ENCODE data around the gene ORC5.
A peak's percentile ranks its signal among the peaks of the same experiment; 100 is the strongest.
"Not testable (repeated sequence)": the region's sequence is repeated elsewhere in the genome, so short reads cannot be mapped to it uniquely, and the experiment has no call there.

ORC5 gene

DNA sequence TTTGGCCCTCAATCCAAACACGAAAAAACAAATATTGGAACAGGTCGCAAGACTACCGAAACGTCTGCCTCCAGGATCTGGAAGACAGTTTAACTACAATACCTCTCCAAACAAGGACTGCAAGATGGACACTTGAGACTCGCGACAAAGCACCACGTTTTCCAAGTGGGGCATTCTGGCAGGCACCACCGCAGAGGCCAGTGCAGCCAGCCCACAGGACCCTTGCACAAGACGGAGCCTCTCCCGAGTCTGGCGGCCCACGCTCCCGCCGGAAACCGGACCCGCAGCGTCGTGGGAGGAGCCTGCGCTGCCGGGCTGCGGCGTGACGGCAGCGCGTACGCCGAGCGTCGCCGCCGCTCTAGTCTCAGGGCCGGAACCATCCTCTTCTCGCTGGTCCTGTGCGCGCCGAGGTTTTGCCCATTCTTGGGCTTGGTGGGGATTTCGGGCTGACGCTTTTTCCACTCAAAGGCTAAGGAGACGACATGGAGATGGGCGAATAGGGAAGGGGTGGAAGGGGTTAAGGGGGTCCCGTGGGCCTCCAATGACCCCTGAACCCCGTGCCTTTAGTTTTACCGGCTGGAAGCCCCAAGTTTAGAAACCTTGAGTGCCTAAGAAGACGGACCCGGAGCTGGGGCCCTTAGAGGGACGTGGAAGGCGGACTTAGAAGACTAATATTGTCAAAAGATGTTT is at the start of gene ORC5:
Gene ORC5, minus strand, starts transcription at position 283 of the 690 bp plus-strand sequence. Its CDS starts 109 bp downstream, at position 174.
- peak; percentile 86 for DNase-seq

DNA sequence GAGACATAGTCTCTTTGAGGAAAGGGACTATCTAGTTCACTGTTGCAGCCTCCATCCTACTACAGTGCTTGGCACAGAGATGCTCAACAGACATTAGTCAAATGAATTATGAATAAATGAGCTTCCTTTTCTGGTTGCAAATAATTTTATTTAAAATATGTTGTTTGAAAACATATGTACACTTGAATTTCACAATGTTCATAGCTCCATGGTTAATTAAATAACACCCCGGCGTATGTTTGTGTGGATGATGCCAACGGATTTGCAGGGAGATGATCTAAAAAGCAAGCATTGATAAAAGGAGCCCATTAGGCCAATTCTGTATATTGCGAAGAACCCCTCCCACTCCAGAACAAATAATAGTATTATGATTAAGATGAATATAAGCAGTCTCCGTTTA is 47.8 kb upstream of the ORC5 start:
- no peak for DNase-seq

DNA sequence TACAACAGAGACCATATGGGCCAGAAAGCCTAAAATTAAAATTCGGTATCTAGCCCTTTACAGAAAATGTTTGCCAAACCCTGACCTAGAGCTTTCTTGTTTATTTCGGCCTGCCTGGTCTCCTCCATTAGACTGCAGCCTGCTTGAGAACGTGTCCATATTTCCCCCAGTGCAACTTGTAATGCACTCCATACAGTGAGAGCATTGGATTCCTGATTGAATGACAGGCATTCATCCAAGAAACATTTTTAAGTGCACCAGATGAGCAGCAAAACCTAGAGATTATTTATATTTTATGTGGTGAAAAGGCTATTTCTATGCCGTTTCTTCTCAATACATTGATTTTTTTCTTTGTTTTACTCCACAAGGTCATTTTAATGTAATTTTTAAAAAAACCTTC is 47.4 kb upstream of the ORC5 start:
- DNase-seq, result no peak

DNA sequence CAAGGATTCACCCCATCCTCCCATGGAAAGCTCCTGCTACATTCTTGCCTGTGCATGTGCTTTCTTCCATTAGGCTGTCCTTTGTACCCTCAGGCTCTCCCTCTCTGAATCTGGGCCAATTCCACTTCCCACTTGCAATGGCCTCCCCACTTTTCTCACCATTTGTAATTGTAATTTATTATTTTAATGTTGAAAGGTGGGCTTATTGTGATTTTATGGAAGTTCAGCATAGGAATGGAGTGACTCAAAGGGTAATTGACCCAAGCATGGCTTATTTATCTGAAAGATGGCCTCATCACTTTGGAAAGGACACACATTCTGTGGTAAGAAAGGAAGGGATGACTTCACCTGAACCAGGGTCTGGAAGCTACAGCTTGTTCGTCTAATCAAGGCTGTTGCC is 46.9 kb upstream of the ORC5 start:
- no peak for DNase-seq

DNA sequence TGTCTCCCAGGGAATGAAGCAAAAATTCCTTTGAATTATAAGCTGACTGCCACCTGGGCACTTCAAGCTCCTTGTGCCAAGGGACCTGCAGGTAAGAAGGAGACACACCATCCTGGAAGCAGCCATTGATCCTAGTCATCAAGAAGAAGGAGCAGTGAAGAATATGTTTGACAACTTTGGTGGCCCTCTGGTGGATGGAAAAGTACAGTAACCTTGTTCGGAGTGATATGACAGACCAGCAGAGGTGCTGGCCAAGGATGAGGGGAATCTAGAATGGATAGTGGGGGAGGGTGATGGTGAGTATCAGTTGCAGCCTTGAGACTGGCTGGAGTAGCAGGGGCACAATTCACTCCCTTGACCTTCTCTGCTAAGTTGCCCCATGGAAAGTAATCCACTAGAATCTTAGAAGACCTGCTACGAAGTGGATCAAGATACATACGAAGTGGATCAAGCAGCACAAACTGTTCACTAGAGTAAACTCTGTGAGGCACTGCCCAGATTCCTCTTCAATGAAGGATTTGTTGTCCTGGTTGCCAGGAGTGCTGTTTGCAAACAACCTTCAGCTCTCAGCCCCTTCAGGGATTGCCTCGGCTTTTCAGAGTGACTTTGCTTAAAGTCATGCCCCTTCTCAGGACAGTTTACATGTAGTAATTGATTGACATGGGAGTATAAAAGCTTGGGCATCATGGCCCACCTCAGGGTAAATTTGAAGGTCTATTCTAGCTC is 44.8 kb upstream of the ORC5 start:
- no peak for DNase-seq

DNA sequence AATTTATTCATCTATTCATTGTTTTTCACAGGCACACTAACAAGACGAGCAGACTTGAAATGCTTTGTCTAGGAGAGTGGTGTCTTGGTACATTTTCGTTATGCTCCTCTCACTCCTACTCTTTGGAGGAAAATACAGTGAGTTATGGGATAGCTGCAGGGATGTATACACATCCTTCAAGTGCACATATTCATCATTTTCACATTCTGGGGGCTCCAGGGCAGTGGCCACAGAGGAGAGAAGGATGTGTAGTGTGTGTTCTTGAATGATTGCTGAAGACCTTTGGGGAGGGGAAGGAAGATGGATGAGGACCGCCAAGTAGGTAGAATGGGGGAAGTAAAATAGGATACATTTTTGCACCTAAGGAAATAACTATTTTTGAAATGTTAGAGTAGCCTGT is 34.8 kb upstream of the ORC5 start:
- DNase-seq, result no peak

DNA sequence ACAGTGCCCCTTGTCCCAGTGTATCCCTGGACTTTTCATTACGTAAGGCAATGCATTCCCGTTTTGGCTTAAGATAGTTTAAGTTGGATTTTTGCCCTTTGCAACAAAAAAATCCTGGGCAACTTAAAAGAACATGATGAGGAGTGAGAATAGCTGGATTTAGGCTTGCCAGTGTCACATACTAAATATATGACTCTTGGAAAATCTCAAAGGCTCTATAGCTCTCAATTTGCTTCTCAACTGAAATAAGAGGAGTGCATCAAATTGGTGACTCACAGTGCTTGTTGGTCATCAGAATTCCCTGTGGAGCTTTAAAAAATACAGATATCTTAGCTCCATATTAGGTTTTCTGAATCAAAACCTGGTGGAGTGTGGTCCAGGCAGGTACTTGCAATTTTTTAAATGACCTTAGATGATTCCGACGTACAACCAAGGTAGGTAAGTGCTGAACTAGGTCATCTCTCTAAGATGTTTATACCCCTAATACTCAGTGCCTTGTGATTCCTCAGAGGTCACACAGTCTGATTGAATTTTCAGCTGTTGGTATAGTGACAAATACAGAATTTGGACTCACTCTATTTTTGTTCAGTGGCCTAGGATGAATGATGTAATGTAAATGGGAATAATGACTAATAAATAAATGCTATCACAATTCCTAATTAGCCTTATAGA is 33.9 kb upstream of the ORC5 start:
- no peak for DNase-seq

DNA sequence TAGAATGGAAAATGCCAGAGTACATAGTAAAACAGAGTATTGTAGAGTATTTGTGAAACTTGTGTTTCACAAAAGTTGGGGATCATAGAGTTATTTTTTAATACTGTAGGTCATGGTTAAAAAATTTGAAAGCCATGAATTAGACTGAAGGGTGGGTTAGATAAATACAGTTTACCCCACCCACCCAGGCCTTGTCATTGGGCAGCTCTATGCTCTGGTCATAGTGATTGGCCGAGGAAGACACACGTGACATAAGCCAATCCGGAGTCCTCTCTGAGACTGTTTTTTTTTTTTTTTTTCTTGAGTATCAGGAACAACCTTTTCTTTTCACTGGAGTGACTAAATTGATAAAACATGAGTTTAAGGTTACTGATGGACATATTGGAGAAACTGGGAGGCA is 33.3 kb upstream of the ORC5 start:
- DNase-seq, result no peak

DNA sequence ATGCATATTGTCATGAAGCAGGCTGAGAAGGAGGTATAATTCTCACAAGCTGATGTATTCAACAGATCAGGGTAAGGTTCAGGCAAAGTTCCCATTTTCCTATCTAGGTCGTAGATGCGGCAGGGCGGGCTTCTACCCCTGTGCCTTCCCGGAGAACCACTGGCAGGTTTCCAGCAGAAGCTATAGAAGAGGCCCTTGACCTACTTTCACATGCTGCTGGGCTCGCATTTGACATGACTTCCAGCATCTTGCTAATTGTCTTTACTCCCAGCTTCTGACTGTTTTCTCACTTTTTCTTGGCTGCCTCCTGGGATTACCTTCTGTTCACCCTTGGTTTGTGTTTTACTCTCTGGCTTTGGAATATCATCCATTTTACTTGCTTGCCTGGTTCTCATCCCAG is 32.6 kb upstream of the ORC5 start:
- no peak for DNase-seq

DNA sequence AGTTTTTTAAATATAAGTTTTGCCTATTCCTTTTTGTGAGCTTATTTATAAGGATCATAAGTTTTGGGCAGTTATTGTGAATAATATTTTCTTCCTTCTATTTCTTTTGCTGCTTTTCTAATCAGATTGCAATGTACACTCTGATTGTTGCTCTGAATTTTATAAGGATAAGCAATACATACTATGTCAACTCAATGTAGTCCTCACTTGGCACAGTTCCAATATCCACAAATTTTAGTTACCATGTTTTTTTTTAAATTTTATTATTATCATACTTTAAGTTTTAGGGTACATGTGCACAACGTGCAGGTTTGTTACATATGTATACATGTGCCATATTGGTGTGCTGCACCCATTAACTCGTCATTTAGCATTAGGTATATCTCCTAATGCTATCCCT is 27.2 kb upstream of the ORC5 start:
- DNase-seq, result not testable (repeated sequence)

DNA sequence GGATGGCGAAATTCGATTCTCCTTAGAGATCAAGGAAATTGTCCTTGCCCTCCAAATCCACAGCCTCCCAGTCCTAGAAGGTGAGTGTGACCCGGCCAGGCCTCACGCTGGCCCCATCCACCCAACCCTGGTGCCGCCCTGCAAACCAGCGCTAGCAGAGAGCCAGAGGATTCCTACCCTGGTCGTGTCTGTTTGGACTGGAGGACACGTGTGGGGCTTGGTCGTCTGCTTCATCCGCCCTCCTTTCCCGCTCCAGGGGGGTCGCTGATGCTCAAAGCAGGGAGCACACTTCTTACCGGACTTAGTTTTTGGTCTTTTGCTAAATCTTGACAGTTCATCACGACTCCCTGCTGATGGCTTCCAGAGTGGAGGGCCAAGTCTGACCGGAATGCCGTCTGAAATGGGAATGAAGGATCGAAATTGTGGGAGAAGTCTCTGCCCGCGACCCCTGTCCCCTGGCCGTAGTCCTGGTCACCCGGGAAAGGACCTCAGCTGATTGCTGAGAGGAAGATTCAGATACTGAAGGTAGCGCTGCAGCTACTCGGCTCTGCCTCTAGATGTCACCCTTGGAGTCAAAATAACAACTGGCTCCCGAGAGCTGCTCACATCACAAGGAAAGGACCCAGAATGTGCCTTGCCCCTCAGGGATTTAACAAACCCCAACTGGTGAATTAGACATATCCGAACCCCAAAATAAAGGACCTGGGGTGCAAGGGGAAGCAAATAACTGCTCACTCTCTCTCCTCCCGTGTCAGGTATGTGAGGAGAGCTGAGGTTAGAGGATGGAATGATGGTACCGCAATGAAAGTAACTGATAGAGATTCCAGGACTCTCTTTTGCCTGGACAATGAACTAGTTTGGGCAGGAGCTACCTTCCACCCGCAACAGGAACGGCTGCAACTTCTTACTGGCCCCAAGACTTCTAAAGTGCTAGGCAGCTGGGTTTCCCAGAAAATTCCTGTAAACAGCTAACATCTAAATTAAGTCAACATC is 23.5 kb upstream of the ORC5 start:
- DNase-seq, result peak; percentile 61

DNA sequence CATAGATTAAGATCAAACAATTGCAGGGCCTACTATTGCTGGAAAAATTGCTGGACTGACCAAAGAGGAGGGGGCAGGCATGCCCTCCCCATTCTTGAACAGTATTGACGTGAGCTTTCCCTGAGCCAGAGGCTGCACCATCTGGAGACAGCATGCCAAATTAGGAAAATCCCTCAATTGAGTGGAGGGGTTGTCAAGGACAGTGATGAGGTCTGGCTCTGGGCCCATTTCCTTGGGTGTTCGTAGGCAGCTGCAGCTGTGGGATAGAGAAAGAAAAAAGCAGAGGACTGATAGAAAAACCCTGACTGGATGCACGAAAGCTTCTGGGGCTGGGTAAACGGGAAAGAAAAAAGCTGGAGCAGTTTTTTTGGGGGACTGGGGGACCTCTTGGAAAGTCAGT is 22.8 kb upstream of the ORC5 start:
- no peak for DNase-seq

DNA sequence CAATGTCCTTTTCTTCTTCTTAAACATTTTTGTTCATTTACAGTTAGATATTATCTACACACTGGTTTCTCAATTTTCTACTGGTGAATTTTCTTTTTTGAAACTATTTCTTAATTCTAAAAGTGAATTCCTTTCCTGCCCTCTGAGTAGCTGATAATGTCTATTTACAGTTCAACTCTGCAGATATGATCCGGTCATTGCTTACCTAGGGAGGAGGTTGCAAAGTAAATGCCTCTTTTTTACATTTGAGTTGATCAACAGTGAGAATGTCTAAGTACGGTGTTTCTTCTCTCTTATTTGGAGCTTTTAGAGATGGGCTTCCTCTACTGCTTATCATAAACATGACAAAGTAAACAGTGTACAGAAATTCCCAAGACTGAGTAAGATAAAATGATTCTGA is 20.6 kb upstream of the ORC5 start:
- no peak for DNase-seq

DNA sequence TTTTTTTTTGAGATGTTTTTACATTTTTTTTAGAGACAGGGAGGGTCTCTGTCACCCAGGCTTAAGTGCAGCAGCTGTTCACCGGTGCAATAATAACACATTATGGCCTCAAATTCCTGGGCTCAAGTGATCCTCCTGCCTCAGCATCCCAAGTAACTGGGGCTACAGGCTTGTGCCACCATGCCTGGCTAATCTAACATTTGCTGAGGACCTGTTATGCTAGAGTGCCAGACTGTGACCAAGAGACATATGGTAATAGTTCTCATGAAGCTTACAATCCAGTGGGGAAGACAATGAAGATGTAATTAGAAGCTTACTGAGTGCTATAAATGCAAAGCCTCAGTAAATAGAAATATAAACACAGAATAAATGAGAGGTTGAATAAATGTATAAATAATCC is 17.6 kb upstream of the ORC5 start:
- DNase-seq, result no peak

DNA sequence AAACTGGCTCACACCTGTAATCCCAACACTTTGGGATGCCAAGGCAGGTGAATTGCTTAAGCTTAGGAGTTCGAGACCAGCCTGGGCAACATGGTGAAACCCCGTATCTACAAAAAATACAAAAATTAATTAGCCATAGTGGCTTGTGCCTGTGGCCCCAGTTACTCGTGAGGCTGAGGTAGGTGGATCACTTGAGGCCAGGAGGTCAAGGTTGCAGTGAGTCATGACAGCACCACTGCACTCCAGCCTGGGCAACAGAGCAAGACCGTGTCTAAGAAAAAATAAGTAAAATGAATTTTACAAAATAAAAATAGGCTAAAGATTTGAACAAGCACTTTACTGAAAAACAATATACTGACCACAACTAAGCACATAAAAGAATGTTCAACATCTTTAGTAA is 9.8 kb upstream of the ORC5 start:
- no peak for DNase-seq

DNA sequence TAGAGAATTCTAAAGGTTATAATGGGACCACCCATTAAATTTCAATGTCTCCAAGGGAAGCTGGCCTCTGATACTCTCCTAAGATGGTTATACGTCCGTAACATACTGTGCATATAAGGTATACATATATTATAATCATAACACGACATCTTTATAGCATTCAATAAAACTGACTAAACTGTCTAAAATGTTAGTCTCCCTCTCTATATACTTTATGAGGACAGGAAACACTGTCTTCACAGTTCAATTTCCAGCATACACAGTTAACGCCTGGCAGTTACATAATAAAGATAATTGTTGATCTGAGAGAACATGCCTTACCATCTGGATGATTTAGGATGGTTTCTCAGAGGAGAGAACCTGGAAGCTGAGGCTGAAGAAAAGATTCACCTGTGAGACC is 1.2 kb upstream of the ORC5 start:
- no peak for DNase-seq

DNA sequence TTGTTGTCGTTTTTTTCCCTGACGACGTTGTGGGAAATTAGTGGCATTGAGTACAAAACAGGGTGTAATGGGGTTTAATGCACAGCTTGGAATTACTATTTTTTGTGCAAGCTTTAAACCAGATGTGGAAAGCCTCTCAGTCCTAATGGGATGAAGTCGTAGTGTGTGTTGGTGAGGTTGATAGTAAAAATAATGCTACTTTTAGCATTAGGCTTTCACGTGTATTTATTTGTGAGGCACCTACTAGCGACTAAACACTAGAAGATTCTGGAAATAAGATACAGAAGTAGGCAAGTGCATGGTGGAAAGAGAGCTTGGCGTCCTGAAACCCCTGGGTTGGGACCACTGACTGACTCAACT is 588 bp upstream of the ORC5 start:
- no peak for DNase-seq

DNA sequence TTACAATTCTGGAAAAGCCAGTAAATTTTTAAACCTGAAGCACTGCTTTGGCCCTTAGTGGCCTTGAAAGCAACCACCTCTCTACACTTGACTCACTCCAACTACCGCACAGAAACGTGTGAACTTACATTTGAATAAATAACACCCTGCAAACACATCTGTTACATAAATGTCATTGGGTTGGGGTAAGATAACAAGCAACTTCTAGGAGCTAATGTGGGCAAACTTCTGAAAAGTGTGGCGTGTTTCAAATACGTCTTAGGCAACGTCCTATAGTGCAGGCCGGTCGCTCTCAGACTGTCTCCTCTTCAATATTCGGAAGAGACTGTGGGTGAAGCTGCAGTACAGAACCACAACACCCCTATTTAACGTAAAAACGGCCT is 474 bp downstream of the ORC5 start:
- DNase-seq, result no peak

DNA sequence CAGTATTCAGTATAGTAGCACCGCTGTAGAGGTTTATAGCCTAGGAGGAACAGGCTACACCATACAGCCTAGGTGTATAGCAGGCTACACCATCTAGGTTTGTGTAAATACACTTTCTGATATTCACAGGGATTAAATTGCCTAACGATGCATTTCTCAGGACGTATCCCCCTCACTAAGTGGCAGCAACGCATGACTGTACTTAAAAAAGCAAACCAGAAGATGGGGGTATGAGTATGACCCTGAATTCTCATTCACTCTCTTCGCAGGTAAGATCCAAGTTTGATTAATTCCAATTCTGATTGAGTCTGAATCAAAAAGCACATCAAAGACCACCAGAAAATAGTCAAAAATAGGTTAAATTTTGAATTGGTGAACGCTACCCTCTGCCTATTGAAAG is 972 bp downstream of the ORC5 start:
- DNase-seq, result no peak

DNA sequence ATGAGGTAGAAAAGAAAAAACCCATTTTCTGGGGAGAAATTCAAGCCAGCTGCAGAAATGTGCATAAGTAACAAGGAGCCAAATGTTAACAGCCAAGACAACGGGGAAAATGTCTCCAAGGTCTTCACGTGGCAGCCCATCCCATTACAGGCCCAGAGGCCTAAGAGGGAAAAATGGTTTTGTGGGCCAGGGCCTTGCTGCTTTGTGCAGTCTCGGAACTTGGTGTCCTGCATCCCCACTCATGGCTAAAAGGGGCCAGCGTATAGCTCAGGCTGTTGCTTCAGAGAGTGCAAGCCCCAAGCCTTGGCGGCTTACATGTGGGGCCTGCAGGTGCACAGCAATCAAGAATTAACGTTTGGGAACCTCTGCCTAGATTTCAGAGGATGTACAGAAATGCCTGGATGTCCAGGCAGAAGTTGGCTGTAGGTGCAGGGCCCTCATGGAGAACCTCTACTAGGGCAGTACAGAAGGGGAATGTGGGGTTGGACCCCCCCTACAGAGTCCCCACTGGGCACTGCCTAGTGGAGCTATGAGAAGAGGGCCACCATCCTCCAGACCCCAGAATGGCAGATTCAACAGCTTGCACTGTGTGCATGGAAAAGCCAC is 9.0 kb downstream of the ORC5 start:
- no peak for DNase-seq

DNA sequence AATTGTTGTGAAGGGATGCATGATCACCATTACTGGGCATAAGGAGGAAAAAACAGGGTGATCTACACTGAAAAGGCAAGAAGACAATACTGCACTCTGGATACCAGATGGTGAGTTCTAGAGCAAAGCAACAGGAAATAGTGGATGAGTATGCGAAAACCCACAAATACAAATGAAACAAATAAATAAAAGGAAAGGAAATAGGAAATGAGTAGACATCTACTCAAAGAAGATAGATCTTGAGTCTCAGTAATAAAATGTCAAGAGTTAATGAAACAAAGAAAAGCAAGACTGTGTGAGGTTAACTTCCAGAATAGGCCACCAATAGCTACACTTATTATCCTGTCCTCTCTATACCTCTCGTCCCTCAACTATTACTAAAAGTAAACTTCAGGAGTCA is 11.7 kb downstream of the ORC5 start:
- DNase-seq, result peak; percentile 75

DNA sequence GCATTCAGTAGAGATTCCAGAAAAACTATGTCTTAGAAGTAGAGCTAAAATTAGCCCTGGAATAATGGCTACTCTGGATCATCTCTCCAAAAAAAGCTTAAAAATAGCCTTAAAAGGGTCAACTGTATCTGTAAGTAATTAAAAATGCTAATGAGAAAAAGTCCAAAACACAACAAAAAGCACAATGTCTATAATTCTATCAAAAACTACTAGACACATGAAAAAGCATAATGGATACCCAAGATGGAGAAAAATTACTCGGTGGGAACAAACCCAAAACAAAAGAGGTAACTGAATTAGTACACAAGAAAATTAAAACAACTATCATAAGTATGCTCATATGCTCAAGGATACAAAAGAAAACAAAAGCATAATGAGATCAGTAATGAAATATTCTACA is 15.4 kb downstream of the ORC5 start:
- no peak for DNase-seq

DNA sequence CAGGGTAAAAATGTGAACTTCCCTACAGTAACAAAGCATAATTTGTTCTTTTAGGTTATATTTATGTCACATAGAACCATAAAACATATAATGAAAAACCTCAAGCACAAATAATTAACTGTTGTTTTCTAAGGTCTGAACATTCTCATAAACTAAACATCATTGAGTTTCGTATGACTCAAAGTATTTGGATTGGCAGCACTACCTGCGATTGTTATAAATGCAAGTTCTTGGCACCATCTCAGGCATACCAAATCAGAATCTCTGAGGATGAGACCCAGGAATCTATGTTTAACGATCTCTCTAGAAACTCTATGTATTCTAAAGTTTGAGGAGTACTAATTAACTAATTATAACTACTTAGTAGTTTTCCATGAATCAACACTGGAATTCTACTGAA is 22.5 kb downstream of the ORC5 start:
- DNase-seq, result no peak
